ENCODE measurements around the gene RABGGTA.

DNA sequence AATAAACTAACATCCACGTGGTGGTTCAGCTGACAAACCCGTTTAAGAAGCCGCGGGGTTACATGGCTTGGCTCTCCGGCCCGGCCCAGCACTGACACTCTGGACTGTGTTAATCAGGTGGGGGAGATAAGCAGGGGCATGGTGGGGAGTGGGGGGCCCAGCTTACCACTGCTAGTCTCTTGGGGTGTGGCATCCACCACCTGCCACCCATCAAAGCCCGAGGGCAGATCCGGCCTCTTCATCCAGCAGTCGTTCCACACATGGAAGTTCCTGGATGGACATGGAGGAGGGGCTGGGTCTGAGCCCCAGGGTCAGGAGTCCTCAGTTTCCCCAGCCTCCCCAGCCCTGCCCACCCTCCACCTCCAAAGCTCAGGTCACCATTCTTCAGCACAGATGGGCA lies 13.3 kb downstream of the RABGGTA start:
- TF ChIP-seq POLR2A (IDR thresholded peaks at IDR 0.05) = no peak
- TF ChIP-seq, protein P1, sequence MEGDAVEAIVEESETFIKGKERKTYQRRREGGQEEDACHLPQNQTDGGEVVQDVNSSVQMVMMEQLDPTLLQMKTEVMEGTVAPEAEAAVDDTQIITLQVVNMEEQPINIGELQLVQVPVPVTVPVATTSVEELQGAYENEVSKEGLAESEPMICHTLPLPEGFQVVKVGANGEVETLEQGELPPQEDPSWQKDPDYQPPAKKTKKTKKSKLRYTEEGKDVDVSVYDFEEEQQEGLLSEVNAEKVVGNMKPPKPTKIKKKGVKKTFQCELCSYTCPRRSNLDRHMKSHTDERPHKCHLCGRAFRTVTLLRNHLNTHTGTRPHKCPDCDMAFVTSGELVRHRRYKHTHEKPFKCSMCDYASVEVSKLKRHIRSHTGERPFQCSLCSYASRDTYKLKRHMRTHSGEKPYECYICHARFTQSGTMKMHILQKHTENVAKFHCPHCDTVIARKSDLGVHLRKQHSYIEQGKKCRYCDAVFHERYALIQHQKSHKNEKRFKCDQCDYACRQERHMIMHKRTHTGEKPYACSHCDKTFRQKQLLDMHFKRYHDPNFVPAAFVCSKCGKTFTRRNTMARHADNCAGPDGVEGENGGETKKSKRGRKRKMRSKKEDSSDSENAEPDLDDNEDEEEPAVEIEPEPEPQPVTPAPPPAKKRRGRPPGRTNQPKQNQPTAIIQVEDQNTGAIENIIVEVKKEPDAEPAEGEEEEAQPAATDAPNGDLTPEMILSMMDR (IDR thresholded peaks at IDR 0.05) = no peak

Data from right lobe of liver (tissue), 4 donors.